Stimulated activated naive B cell treated with anti-CD40 and anti-IgM and Interleukin-4, amounts not matched to agents 10 μg/mL and 1 μg/mL and 100 μg/mL, for 72 hours (primary cell): ENCODE results near the gene PDCD2L.
A peak's percentile ranks its signal among the peaks of the same experiment; 100 is the strongest.
"Not testable (repeated sequence)": the region's sequence is repeated elsewhere in the genome, so short reads cannot be mapped to it uniquely, and the experiment has no call there.

Experiments
- ATAC-seq, 2 donors: fragments of 150-1000 bp; cut with Tn5 transposase; replicated peaks; 2 replicates each; pipeline ENCODE4 v1.10.0; 2021; ENCODE audit warnings: moderate library complexity in 1 of 2
- DNase-seq: peaks from one replicate; pipeline ENCODE4 v3.0.0; 2021
- H3K27ac Mint-ChIP-seq: one replicate; pipeline ENCODE4 v1.8.0; 2022; ENCODE audit warnings: mild to moderate bottlenecking, mixed read lengths
- H3K27me3 Mint-ChIP-seq, 2 donors: one replicate each; pipeline ENCODE4 v1.8.0; 2022; ENCODE audit warnings: mixed read lengths in 2 of 2
- H3K36me3 Mint-ChIP-seq, 2 donors: one replicate each; pipeline ENCODE4 v1.8.0; 2022; ENCODE audit warnings: mixed read lengths in 2 of 2, mild to moderate bottlenecking in 1 of 2
- H3K4me1 Mint-ChIP-seq, 2 donors: one replicate each; pipeline ENCODE4 v1.8.0; 2022; ENCODE audit warnings: mixed read lengths in 2 of 2, mild to moderate bottlenecking in 1 of 2
- H3K4me3 Mint-ChIP-seq, 2 donors: one replicate each; pipeline ENCODE4 v1.8.0; 2022; ENCODE audit warnings: mild to moderate bottlenecking in 2 of 2, mixed read lengths in 2 of 2, moderate library complexity in 1 of 2
- H3K9me3 Mint-ChIP-seq, 2 donors: one replicate each; pipeline ENCODE4 v1.8.0; 2022; ENCODE audit warnings: mixed read lengths in 2 of 2, mild to moderate bottlenecking in 1 of 2

PDCD2L gene

GRCh38 chr19:34386645-34387445 is 17.4 kb upstream of the PDCD2L start:
- DNase-seq (no peak), ATAC-seq (no peak)
- H3K9me3 Mint-ChIP-seq, result peaks cover 0 to 1% of the 10 kb centered on the region in 2 donors
- no peak overlapping the region for H3K27ac Mint-ChIP-seq
- H3K4me1 Mint-ChIP-seq, result peaks cover 0 to 16% of the 10 kb centered on the region in 2 donors
- peaks cover 52 to 56% of the 10 kb centered on the region in 2 donors for H3K36me3 Mint-ChIP-seq
- no peak overlapping the region for H3K4me3 Mint-ChIP-seq
- no peaks in the 10 kb centered on the region for H3K27me3 Mint-ChIP-seq

- Mint-ChIP-seq H3K4me1 (peaks cover 0 to 16% of the 10 kb centered on the region in 2 donors), H3K36me3 (peaks cover 49 to 52% of the 10 kb centered on the region in 2 donors)
These were observed 16.8 kb upstream of the PDCD2L start for GRCh38 chr19:34387446-34387810.

DNA sequence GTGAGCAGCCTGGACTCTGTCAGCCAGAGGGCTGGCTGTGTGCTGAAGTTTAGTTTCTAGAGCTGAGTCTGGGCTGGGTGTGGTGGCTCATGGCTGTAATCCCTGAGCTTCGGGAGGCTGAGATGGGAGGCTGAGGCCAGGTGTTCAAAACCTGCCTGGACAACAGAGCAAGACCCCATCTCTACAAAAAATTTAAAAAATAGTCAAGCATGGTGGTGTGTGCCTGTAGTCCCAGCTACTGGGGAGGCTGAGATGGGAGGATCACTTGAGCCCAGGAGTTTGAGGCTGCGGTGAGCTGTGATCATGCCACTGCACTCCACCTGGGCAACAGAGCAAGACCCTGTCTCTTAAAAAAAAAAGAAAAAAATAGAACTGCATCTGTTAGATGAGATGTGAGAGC is 15.5 kb upstream of the PDCD2L start:
- not testable (repeated sequence) for H3K4me3 Mint-ChIP-seq

More at GRCh38 chr19:34387446-34387810, 16.8 kb upstream of the PDCD2L start:
- Mint-ChIP-seq H3K4me3 (no peak overlapping the region), H3K27ac (peak overlapping the region; percentile 4), H3K9me3 (peaks cover 0 to 1% of the 10 kb centered on the region in 2 donors), H3K27me3 (no peaks in the 10 kb centered on the region)
- no peak for DNase-seq
- no peak for ATAC-seq

GRCh38 chr19:34391813-34392212 is 12.4 kb upstream of the PDCD2L start:
- peaks cover 0 to 5% of the 10 kb centered on the region in 2 donors for H3K4me1 Mint-ChIP-seq
- no peak overlapping the region for H3K27ac Mint-ChIP-seq
- H3K4me3 Mint-ChIP-seq, result no peak overlapping the region
- H3K9me3 Mint-ChIP-seq, result no peaks in the 10 kb centered on the region
- H3K36me3 Mint-ChIP-seq, result peaks cover 16 to 24% of the 10 kb centered on the region in 2 donors
- no peaks in the 10 kb centered on the region for H3K27me3 Mint-ChIP-seq
- DNase-seq, result no peak
- ATAC-seq, result no peak

More for the DNA sequence above, 15.5 kb upstream of the PDCD2L start:
- not testable (repeated sequence) for ATAC-seq, H3K27ac Mint-ChIP-seq, H3K27me3 Mint-ChIP-seq, DNase-seq, H3K9me3 Mint-ChIP-seq
- Mint-ChIP-seq H3K36me3 (peaks cover 38 to 39% of the 10 kb centered on the region in 2 donors), H3K4me1 (peaks cover 0 to 12% of the 10 kb centered on the region in 2 donors)

GRCh38 chr19:34393031-34393430 is 11.2 kb upstream of the PDCD2L start:
- H3K4me1 Mint-ChIP-seq, result peaks cover 0 to 3% of the 10 kb centered on the region in 2 donors
- H3K4me3 Mint-ChIP-seq, result no peak overlapping the region
- no peaks in the 10 kb centered on the region for H3K9me3 Mint-ChIP-seq
- peaks cover 12 to 22% of the 10 kb centered on the region in 2 donors for H3K36me3 Mint-ChIP-seq
- no peaks in the 10 kb centered on the region for H3K27me3 Mint-ChIP-seq
- no peak overlapping the region for H3K27ac Mint-ChIP-seq
- ATAC-seq (no peak), DNase-seq (no peak)

DNA sequence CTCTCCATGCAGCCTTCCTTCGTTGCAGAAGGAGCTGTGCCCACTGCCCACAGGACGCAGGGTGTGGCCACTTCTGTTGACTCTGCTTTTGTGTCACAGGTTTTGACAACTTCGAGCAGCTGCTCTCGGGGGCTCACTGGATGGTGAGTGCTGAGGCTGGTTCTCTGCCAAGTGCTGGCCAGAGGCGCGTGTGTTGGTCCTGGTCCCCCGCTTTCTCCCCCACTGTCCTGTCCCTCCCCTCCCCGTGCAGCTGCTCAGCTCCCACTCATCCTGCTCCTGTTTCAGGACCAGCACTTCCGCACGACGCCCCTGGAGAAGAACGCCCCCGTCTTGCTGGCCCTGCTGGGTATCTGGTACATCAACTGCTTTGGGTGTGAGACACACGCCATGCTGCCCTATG is 10.6 kb upstream of the PDCD2L start:
- peaks cover 8 to 17% of the 10 kb centered on the region in 2 donors for H3K36me3 Mint-ChIP-seq
- peaks cover 0 to 3% of the 10 kb centered on the region in 2 donors for H3K4me1 Mint-ChIP-seq
- no peaks in the 10 kb centered on the region for H3K9me3 Mint-ChIP-seq
- no peak for DNase-seq
- no peaks in the 10 kb centered on the region for H3K27me3 Mint-ChIP-seq
- H3K4me3 Mint-ChIP-seq, result no peak overlapping the region
- no peak for ATAC-seq
- no peak overlapping the region for H3K27ac Mint-ChIP-seq

DNA sequence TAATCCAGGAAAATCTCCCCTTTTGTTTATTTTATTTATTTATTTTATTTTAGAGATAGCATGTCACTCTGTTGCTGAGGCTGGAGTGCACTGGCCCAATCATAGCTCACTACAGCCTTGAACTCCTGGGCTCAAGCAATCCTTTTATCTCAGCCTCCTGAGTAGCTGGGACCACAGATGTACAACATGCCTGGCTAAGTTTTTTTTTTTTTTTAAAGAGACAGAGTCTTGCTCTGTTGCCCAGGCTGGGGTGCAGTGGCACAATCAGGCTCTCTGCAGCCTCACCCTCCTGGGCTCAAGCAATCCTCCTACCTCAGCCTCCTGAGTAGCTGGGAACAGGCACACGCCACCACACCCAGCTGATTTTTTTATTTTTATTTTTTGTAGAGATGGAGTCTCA is 6.3 kb upstream of the PDCD2L start:
- no peak for ATAC-seq

DNA sequence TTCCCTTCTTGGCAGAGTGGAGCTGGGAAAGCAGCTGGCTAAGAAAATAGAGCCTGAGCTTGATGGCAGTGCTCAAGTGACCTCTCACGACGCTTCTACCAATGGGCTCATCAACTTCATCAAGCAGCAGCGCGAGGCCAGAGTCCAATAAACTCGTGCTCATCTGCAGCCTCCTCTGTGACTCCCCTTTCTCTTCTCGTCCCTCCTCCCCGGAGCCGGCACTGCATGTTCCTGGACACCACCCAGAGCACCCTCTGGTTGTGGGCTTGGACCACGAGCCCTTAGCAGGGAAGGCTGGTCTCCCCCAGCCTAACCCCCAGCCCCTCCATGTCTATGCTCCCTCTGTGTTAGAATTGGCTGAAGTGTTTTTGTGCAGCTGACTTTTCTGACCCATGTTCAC is 4.3 kb upstream of the PDCD2L start:
- DNase-seq (no peak), ATAC-seq (no peak)
- no peaks in the 10 kb centered on the region for H3K9me3 Mint-ChIP-seq
- no peaks in the 10 kb centered on the region for H3K27me3 Mint-ChIP-seq
- peaks cover 3 to 11% of the 10 kb centered on the region in 2 donors for H3K4me1 Mint-ChIP-seq
- H3K36me3 Mint-ChIP-seq, result peaks cover 22 to 42% of the 10 kb centered on the region in 2 donors
- no peak overlapping the region for H3K27ac Mint-ChIP-seq
- H3K4me3 Mint-ChIP-seq, result no peak overlapping the region

More for the DNA sequence above, 6.3 kb upstream of the PDCD2L start:
- Mint-ChIP-seq H3K27me3 (no peaks in the 10 kb centered on the region), H3K4me3 (no peak overlapping the region), H3K9me3 (no peaks in the 10 kb centered on the region), H3K4me1 (no peaks in the 10 kb centered on the region), H3K27ac (no peak overlapping the region), H3K36me3 (peaks cover 23 to 41% of the 10 kb centered on the region in 2 donors)
- no peak for DNase-seq

GRCh38 chr19:34400844-34401243 is 3.4 kb upstream of the PDCD2L start:
- H3K27ac Mint-ChIP-seq, H3K4me3 Mint-ChIP-seq, H3K27me3 Mint-ChIP-seq, H3K9me3 Mint-ChIP-seq, DNase-seq, ATAC-seq: not testable (repeated sequence)
- Mint-ChIP-seq H3K36me3 (peaks cover 20 to 38% of the 10 kb centered on the region in 2 donors), H3K4me1 (peaks cover 3 to 12% of the 10 kb centered on the region in 2 donors)

GRCh38 chr19:34402074-34402600 is 2.1 kb upstream of the PDCD2L start:
- Mint-ChIP-seq H3K9me3 (no peaks in the 10 kb centered on the region), H3K27me3 (no peaks in the 10 kb centered on the region), H3K4me1 (peaks cover 3 to 19% of the 10 kb centered on the region in 2 donors), H3K4me3 (no peak overlapping the region), H3K36me3 (peaks cover 20 to 36% of the 10 kb centered on the region in 2 donors), H3K27ac (no peak overlapping the region)
- DNase-seq (no peak), ATAC-seq (no peak)

DNA sequence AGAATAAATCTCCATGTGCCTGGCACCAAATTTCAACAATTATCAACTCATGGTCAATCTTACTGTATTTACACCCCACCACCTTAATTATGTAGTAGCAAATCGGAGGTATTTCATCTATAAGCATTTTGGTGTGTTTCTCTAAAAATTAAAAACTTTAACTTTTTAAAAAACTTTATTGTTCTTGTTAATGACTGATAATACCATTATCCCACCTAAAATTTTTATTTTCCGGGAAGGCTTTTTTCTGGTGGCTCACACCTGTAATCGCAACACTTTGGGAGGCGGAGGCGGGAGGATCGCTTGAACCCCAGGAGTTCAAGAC is 453 bp upstream of the PDCD2L start:
- DNase-seq, result no peak
- Mint-ChIP-seq H3K9me3 (no peaks in the 10 kb centered on the region), H3K36me3 (peaks cover 26 to 37% of the 10 kb centered on the region in 2 donors), H3K27ac (peak overlapping the region; percentile 97), H3K4me3 (peak overlapping the region; percentile 95 to 100), H3K4me1 (peaks cover 5 to 29% of the 10 kb centered on the region in 2 donors), H3K27me3 (no peaks in the 10 kb centered on the region)
- peak in 1 of 2 donors; percentile 36 for ATAC-seq

DNA sequence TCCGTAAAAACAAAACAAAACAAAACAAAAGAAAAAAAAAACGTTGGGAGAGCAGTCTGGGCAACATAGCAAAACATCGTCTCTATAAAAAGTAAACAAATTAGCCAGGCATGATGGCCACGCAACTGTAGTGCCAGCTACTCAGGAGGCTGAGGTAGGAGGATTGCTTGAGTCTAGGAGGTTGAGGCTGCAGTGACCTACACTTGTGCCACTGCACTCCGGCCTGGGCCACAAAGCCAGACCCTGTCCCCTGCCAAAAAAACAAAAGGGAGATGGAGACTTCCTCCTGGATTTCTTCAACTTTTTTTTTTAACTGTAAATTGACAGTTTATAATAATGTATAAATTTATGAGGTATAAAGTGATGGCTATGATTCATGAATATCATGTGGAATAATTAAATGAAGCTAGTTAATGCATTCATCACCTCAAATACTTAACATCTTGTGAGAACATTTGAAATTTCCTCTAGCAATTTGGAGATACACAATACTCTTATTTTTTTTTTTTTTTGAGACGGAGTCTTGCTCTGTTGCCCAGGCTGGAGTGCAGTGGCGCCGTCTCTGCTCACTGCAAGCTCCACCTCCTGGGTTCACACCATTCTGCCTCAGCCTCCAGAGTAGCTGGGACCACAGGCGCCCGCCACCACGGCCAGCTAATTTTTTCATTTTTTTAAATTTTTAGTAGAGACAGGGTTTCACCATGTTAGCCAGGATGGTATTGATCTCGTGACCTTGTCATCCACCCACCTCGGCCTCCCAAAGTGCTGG is 1.9 kb downstream of the PDCD2L start:
- no peak overlapping the region for H3K27ac Mint-ChIP-seq
- DNase-seq (no peak), ATAC-seq (no peak)
- no peaks in the 10 kb centered on the region for H3K9me3 Mint-ChIP-seq
- H3K4me1 Mint-ChIP-seq, result peaks cover 14 to 44% of the 10 kb centered on the region in 2 donors
- peak overlapping the region in 1 of 2 donors; percentile 46 for H3K4me3 Mint-ChIP-seq
- peaks cover 18 to 32% of the 10 kb centered on the region in 2 donors for H3K36me3 Mint-ChIP-seq
- no peaks in the 10 kb centered on the region for H3K27me3 Mint-ChIP-seq

DNA sequence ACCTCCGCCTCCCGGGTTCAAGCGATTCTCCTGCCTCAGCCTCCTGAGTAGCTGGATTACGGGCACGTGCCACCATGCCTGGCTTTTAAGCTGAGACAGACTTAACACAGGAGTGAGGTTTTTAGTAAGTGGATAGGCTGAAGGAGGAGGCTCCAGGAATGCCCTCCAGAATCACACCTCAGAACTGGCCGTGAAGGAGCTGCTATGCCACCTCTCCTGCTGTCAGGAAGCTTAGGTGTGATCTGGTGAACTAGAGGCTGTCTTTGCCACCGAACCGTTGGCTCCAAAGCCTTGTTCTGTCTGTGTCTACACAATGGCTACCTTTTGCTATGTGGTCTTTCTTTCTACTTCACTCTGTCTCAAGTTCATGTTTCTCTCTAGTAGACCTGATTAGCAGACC is 4.2 kb downstream of the PDCD2L start:
- DNase-seq (no peak), ATAC-seq (no peak)
- Mint-ChIP-seq H3K27ac (peak overlapping the region; percentile 86), H3K36me3 (peaks cover 23 to 27% of the 10 kb centered on the region in 2 donors), H3K4me1 (peaks cover 14 to 44% of the 10 kb centered on the region in 2 donors), H3K4me3 (no peak overlapping the region), H3K9me3 (no peaks in the 10 kb centered on the region), H3K27me3 (no peaks in the 10 kb centered on the region)
